K562 (cell line): ENCODE data around the gene USP48. TPM values are rescaled to one million over a fixed set of nuclear protein-coding genes. Genes with fewer than 3 reads are reported as not detected.

Experiments used
- ATAC-seq: fragments of 200-7000 bp; cut with Tn5 transposase; 3 replicates; pipeline ENCODE4 v1.9.1; 2020; ENCODE audit warnings: moderate library complexity
- BruUV-seq: library from RNA; stranded (reverse); fragments of 400-500 nt; replicated peaks from 2 replicates; lab custom pipeline; 2021; lab: Mats Ljungman, UMichigan
- CTCF ChIA-PET: fragments of 300-600 bp; formaldehyde crosslinking; extraction: SDS; loops from one replicate; lab custom pipeline; 2021; ENCODE audit warnings: low intra/inter-chr PET ratio; lab: Yijun Ruan, JAX
- POLR2A ChIA-PET: fragments of 300-600, 350-650 bp; sonication (Branson Sonifier 250); formaldehyde crosslinking; extraction: SDS; loops from one replicate; lab custom pipeline; 2021; ENCODE audit warnings: antibody characterized with exemption, inconsistent platforms; lab: Yijun Ruan, JAX
- DNase-seq, 4 experiments: peaks; one replicate each; pipeline versions ENCODE4 v3.0.0 to v3.0.0-alpha.2; 2011 to 2018; ENCODE audit warnings: low spot score in 3 of 4, mixed read lengths in 3 of 4; ENCODE audit errors: extremely low read depth in 1 of 4
- FAIRE-seq: peaks from 2 replicates; lab custom pipeline; 2011; peaks lifted over from hg19 to GRCh38; lab: Jason Lieb, UNC
- H2AFZ ChIP-seq: 2 replicates; pipeline ENCODE4 v1.6.0; 2011; ENCODE audit warnings: low read depth, low read length, control low read depth, inconsistent platforms
- H3K27ac ChIP-seq: fragments of 200-600 bp; 3 replicates; pipeline ENCODE4 v1.8.0; 2011; ENCODE audit warnings: low read depth, mild to moderate bottlenecking, control low read depth, inconsistent platforms, low read length, moderate library complexity, mixed read lengths; ENCODE audit errors: extremely low read depth
- H3K27me3 ChIP-seq, 2 experiments: fragments of 300-600 bp in 1 of 2; 2 replicates in 1 of 2; 3 replicates in 1 of 2; pipeline versions ENCODE4 v1.6.0 to v1.8.0; 2011; ENCODE audit warnings: inconsistent platforms in 2 of 2, low read length in 2 of 2, mild to moderate bottlenecking in 1 of 2, mixed read lengths in 1 of 2, moderate library complexity in 1 of 2; ENCODE audit not compliant: control insufficient read depth in 2 of 2, insufficient read depth in 2 of 2
- H3K36me3 ChIP-seq: fragments of 300-600 bp; 3 replicates; pipeline ENCODE4 v1.8.0; 2011; ENCODE audit warnings: mild to moderate bottlenecking, low read length, inconsistent platforms; ENCODE audit not compliant: control insufficient read depth, insufficient read depth
- H3K4me1 ChIP-seq, 2 experiments: fragments of 200-600 bp in 1 of 2; replicated peaks in 1 of 2; 2 replicates in 1 of 2; 3 replicates in 1 of 2; pipeline versions ENCODE4 v1.5.1 to v1.8.0; 2011; ENCODE audit warnings: inconsistent platforms in 2 of 2, low read length in 2 of 2, mild to moderate bottlenecking in 1 of 2, mixed read lengths in 1 of 2, moderate library complexity in 1 of 2; ENCODE audit not compliant: control insufficient read depth in 2 of 2, insufficient read depth in 2 of 2
- H3K4me2 ChIP-seq: 2 replicates; pipeline ENCODE4 v1.6.1; 2011; ENCODE audit warnings: low read length, control low read depth, inconsistent platforms, mixed read lengths; ENCODE audit not compliant: insufficient read depth
- H3K4me3 ChIP-seq: fragments of 200-600 bp; sonication (generic), shearing (Covaris generic); 2 replicates; pipeline ENCODE4 v1.5.1; 2016; ENCODE audit warnings: control low read depth, inconsistent platforms
- H3K79me2 ChIP-seq: fragments of 200-600 bp; 3 replicates; pipeline ENCODE4 v1.8.0; 2011; ENCODE audit warnings: low read length, inconsistent platforms; ENCODE audit not compliant: control insufficient read depth, insufficient read depth
- H3K9ac ChIP-seq, 2 experiments: 2 replicates each; pipeline versions ENCODE4 v1.6.0 to v1.6.1; 2011; ENCODE audit warnings: low read depth in 2 of 2, low read length in 2 of 2, control low read depth in 1 of 2, inconsistent platforms in 1 of 2, mild to moderate bottlenecking in 1 of 2, mixed read lengths in 1 of 2; ENCODE audit not compliant: insufficient read depth in 1 of 2
- H3K9me1 ChIP-seq: one replicate; pipeline ENCODE4 v1.6.0; 2011; ENCODE audit warnings: inconsistent platforms, mild to moderate bottlenecking, low read length, moderate library complexity; ENCODE audit not compliant: control insufficient read depth, insufficient read depth
- H3K9me3 ChIP-seq: replicated peaks from 2 replicates; pipeline ENCODE4 v1.5.1; 2011; ENCODE audit warnings: low read depth, low read length, inconsistent platforms; ENCODE audit not compliant: control insufficient read depth, insufficient read depth
- H4K20me1 ChIP-seq: replicated peaks from 2 replicates; pipeline ENCODE4 v1.6.1; 2011; ENCODE audit warnings: low read length, inconsistent platforms, mixed read lengths; ENCODE audit not compliant: control insufficient read depth, insufficient read depth
- BCOR ChIP-seq: fragments of 450-650 bp; IDR thresholded peaks from 2 replicates; pipeline ENCODE4 v1.6.1; 2016
- KDM1A ChIP-seq, 2 experiments: fragments of 450-650 bp; IDR thresholded peaks; 2 replicates each; pipeline ENCODE4 v1.6.1; 2016; ENCODE audit warnings: mild to moderate bottlenecking in 2 of 2
- RBM25 ChIP-seq: fragments of 200-400 bp; formaldehyde crosslinking; IDR thresholded peaks from 2 replicates; pipeline ENCODE4 v1.6.1; 2018; ENCODE audit warnings: low read length, low read depth, moderate library complexity; ENCODE audit not compliant: severe bottlenecking
- STAT5B ChIP-seq: fragments of 250-450 bp; sonication (Bioruptor Pico); IDR thresholded peaks from 2 replicates; pipeline ENCODE4 v1.8.0; 2021; ENCODE audit warnings: mild to moderate bottlenecking, inconsistent platforms
- ZFP36 ChIP-seq: fragments of 150-350 bp; IDR thresholded peaks from 2 replicates; pipeline ENCODE4 v1.6.1; 2018; ENCODE audit warnings: low read length, low read depth; ENCODE audit not compliant: partially characterized antibody
- WGBS: fragments of 100-300 bp; shearing (Covaris generic); methylation state at CpG from one replicate; pipeline ENCODE4 v1.1.6; 2016; ENCODE audit warnings: low coverage, mixed read lengths; ENCODE audit not compliant: insufficient coverage; ENCODE audit errors: missing lambda C conversion rate; 5-methylcytosine and 5-hydroxymethylcytosine counted together
- in situ Hi-C: fragments of 300-500 bp; cut with MboI; formaldehyde crosslinking; loops from 4 replicates; pipeline ENCODE4 v1.15.0; 2018; ENCODE audit warnings: inconsistent platforms, mixed read lengths
- intact Hi-C: fragments of 100-400 bp; cut with micrococcal nuclease; formaldehyde crosslinking; loops from 2 replicates; pipeline ENCODE4 v1.14.2; 2022
- polyA plus RNA-seq, 8 experiments: library from polyadenylated mRNA; depleted of rRNA in 4 of 8; stranded (reverse) in 5 of 8; unstranded in 3 of 8; fragments of >200 nt; fragmentation: Nextera tagmentation in 2 of 8; fragmentation: Illumina TruSeq in 1 of 8; extraction: Ambion mirVana in 2 of 8; extraction: Trizol in 1 of 8; gene quantifications; 2 replicates each; pipeline versions ENCODE4 v1.2.1 to v1.2.3, GENCODE V29; 2011 to 2014; ENCODE audit warnings: inconsistent platforms in 1 of 8, missing spikeins in 1 of 8
- total RNA-seq, 7 experiments: library from RNA; depleted of rRNA in 6 of 7; stranded (reverse); fragments of >200 nt in 6 of 7; fragmentation: Illumina TruSeq in 2 of 7; extraction: Trizol in 2 of 7; gene quantifications; 2 replicates each; pipeline versions ENCODE4 v1.2.1 to v1.2.3, GENCODE V29; 2011 to 2021; ENCODE audit warnings: low replicate concordance in 1 of 7
- TF ChIP-seq, protein P1 (sequence below): sonication (generic); formaldehyde crosslinking; IDR thresholded peaks from 2 replicates; pipeline ENCODE4 v1.8.0; 2022; ENCODE audit warnings: mild to moderate bottlenecking, missing genetic modification reagents

The USP48 gene
- total and polyA plus RNA-seq, 9 of the 15 experiments (the other 6 are each of a cell fraction or from before 2014, with no cell fraction given): 23.3 to 123 (median 106) TPM

- TF ChIP-seq, protein P1, sequence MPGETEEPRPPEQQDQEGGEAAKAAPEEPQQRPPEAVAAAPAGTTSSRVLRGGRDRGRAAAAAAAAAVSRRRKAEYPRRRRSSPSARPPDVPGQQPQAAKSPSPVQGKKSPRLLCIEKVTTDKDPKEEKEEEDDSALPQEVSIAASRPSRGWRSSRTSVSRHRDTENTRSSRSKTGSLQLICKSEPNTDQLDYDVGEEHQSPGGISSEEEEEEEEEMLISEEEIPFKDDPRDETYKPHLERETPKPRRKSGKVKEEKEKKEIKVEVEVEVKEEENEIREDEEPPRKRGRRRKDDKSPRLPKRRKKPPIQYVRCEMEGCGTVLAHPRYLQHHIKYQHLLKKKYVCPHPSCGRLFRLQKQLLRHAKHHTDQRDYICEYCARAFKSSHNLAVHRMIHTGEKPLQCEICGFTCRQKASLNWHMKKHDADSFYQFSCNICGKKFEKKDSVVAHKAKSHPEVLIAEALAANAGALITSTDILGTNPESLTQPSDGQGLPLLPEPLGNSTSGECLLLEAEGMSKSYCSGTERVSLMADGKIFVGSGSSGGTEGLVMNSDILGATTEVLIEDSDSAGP (CRISPR knock-in tag): no peak
These were observed 138.6 kb downstream of the USP48 start (continued) for GRCh38 chr1:21644348-21644747.

GRCh38 chr1:21643624-21644023 is 139.3 kb downstream of the USP48 start:
- no peaks in the 10 kb centered on the region for H3K27me3 ChIP-seq
- in situ Hi-C loops: no loop called here

More at GRCh38 chr1:21643624-21644023, 139.3 kb downstream of the USP48 start:
- ChIA-PET CTCF (no interaction called here), POLR2A (interaction anchor here (0.6 to 1.4 kb wide), 2 partner anchors 12 to 14 kb away, joined by 3 read pairs; no protein-coding TSS in a partner anchor)
- TF ChIP-seq STAT5B (CRISPR knock-in tag): no peak
- TF ChIP-seq RBM25: peak; percentile 87
- peak; percentile 80 for TF ChIP-seq BCOR
- TF ChIP-seq KDM1A (IDR thresholded peaks at IDR 0.05): peak in 1 of 2 experiments; percentile 56; a peak in 3 of 4 replicates
- peak; percentile 86 for TF ChIP-seq ZFP36
- Histone ChIP-seq H3K4me1 (peaks cover 33 to 48% of the 10 kb centered on the region in 2 experiments), H3K79me2 (0 out of 3 replicates have a peak, but pooled peaks cover 2% of the 10 kb centered on the region), H3K9ac (no peak overlapping the region), H3K4me3 (no peak overlapping the region), H3K27ac (no peak overlapping the region), H3K9me3 (no peaks in the 10 kb centered on the region), H3K4me2 (no peak overlapping the region), H3K36me3 (peaks cover 16% of the 10 kb centered on the region; the same call in 2 of the 3 replicates), H2AFZ (no peak overlapping the region), H4K20me1 (peaks cover 27% of the 10 kb centered on the region), H3K9me1 (peaks cover 7% of the 10 kb centered on the region)
- intact Hi-C loops: no loop called here
- ATAC-seq (no peak), FAIRE-seq (no peak), DNase-seq (no peak)
- no TSS peak for BruUV-seq
- 66% methylated on average over 5 of the region's 5 CpGs for WGBS
